Measurements from ENCODE around the gene AMBRA1. TPM values are rescaled to one million over a fixed set of nuclear protein-coding genes. Genes with fewer than 3 reads are reported as not detected.
A peak's percentile ranks its signal among the peaks of the same experiment; 100 is the strongest.

Gene AMBRA1
- total and polyA plus RNA-seq, 2 experiments from 2014 or later: 10.5 to 52.7 TPM

DNA sequence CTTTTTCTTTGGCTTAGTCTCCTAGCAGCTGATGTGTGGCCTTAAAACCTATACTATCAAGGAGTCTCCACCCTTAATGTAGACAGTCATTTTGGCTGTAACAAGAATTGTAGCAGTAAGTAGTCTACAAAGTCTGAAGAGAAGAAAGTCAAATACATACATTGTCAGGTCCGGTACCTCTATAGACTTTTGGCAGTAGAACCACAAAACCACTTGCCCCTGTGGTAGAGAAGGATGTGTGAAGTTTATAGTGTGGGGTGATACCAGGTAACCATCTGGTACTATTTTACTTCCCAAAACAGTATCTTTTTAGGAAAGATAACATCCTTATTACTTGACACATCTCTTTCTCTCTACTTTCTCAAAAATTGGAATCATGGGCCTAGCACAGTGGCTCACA is 38.7 kb upstream of the AMBRA1 start:
- no peaks in the 10 kb centered on the region for H3K36me3 ChIP-seq
- DNase-seq (ENCODE audit: low read depth in 1 of 2, low spot score in 1 of 2): no peak
- TF ChIP-seq, protein P1, sequence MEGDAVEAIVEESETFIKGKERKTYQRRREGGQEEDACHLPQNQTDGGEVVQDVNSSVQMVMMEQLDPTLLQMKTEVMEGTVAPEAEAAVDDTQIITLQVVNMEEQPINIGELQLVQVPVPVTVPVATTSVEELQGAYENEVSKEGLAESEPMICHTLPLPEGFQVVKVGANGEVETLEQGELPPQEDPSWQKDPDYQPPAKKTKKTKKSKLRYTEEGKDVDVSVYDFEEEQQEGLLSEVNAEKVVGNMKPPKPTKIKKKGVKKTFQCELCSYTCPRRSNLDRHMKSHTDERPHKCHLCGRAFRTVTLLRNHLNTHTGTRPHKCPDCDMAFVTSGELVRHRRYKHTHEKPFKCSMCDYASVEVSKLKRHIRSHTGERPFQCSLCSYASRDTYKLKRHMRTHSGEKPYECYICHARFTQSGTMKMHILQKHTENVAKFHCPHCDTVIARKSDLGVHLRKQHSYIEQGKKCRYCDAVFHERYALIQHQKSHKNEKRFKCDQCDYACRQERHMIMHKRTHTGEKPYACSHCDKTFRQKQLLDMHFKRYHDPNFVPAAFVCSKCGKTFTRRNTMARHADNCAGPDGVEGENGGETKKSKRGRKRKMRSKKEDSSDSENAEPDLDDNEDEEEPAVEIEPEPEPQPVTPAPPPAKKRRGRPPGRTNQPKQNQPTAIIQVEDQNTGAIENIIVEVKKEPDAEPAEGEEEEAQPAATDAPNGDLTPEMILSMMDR (IDR thresholded peaks at IDR 0.05; ENCODE audit: low read depth, low read length): no peak
- H3K4me3 ChIP-seq: no peak overlapping the region
- no peaks in the 10 kb centered on the region for H3K4me1 ChIP-seq (ENCODE audit: low read depth)
- H3K9me3 ChIP-seq (ENCODE audit: low read depth): no peaks in the 10 kb centered on the region
- H3K27ac ChIP-seq: no peak overlapping the region
- H3K27me3 ChIP-seq: no peaks in the 10 kb centered on the region

DNA sequence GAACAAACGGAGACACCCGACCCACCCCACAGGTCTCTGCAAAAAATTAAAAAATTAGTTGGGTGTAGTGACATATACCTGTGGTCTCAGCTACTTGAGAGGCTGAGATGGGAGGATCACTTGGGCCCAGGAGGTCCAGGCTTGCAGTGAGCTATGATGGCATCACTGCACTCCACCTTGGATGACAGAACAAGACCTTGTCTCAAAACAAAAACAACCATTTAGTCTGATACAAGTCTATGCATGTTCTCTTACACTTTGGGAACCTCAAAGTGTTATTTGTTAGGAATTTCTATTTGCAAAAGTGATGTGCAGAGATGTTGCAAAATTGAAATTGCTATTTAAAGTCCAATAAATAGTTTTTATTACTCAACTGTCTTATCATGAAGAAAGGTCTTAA is 37.9 kb upstream of the AMBRA1 start:
- TF ChIP-seq, protein P1 (IDR thresholded peaks at IDR 0.05; ENCODE audit: low read depth, low read length): no peak
- Histone ChIP-seq H3K9me3 (ENCODE audit: low read depth) (no peaks in the 10 kb centered on the region), H3K27ac (no peak overlapping the region), H3K36me3 (no peaks in the 10 kb centered on the region), H3K4me1 (ENCODE audit: low read depth) (no peaks in the 10 kb centered on the region), H3K4me3 (no peak overlapping the region), H3K27me3 (no peaks in the 10 kb centered on the region)
- no peak for DNase-seq (ENCODE audit: low read depth in 1 of 2, low spot score in 1 of 2)

DNA sequence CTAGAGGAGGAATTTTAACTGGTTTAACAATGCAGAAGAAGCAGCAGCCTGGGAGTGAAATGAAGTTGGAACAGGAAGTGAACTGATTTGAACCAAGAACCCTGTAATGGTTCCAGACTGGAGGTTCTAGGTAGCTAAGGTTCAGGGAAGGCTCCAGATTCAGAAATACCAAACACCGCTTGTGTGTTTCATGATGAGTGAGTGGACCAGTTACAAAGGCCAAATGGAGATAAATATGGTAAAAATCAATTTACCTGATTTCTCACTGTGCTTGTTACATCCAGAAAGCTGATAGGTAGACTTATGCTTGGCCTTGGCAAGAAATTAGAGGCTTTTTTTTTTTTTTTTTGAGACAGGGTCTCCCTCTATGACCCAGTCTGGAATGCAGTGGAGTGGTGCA is 36.4 kb upstream of the AMBRA1 start:
- peaks cover 7% of the 10 kb centered on the region for H3K36me3 ChIP-seq
- H3K27ac ChIP-seq: no peak overlapping the region
- no peaks in the 10 kb centered on the region for H3K27me3 ChIP-seq
- no peak for DNase-seq (ENCODE audit: low read depth in 1 of 2, low spot score in 1 of 2)
- H3K4me1 ChIP-seq (ENCODE audit: low read depth): no peaks in the 10 kb centered on the region
- H3K9me3 ChIP-seq (ENCODE audit: low read depth): no peaks in the 10 kb centered on the region
- no peak overlapping the region for H3K4me3 ChIP-seq
- TF ChIP-seq, protein P1 (IDR thresholded peaks at IDR 0.05; ENCODE audit: low read depth, low read length): no peak

DNA sequence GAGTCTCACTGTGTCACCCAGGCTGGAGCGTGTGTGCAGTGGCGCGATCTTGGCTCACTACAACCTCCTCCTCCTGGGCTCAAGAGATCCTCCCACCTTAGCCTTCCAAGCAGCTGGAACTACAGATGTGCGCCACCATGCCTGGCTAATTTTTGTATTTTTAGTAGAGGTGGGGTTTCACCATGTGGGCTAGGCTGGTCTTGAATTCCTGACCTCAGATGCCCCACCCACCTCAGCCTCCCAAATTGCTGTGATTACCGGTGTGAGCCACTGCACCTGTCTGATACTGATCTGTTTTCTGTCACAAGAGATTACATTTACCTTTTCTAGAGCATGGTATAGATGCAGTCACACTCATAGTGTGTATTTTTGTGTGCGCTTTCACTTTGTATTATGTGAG is 35.1 kb upstream of the AMBRA1 start:
- no peaks in the 10 kb centered on the region for H3K27me3 ChIP-seq
- no peak overlapping the region for H3K4me3 ChIP-seq
- no peak overlapping the region for H3K27ac ChIP-seq
- H3K9me3 ChIP-seq (ENCODE audit: low read depth): no peaks in the 10 kb centered on the region
- peaks cover 10% of the 10 kb centered on the region for H3K36me3 ChIP-seq
- no peaks in the 10 kb centered on the region for H3K4me1 ChIP-seq (ENCODE audit: low read depth)
- DNase-seq (ENCODE audit: low read depth in 1 of 2, low spot score in 1 of 2): no peak
- TF ChIP-seq, protein P1 (IDR thresholded peaks at IDR 0.05; ENCODE audit: low read depth, low read length): no peak

DNA sequence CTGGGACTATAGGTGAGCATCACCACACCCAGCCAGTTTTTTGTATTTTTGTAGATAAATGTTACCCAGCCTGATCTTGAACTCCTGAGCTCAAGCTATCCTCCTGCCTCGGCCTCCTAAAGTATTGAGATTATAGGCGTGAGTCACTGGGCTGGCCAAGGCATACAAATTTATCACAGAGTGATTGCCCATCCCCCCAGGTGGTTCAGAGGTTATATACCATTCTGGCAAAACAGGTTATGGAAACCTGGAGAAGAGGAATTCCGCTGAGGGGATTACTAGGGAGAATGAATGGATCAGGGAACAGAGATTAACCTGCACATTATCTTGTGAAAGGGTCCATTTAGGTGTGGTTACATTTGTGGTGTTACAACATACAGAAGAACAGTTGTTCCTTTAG is 31.6 kb upstream of the AMBRA1 start:
- H3K27ac ChIP-seq: no peak overlapping the region
- H3K27me3 ChIP-seq: no peaks in the 10 kb centered on the region
- H3K4me3 ChIP-seq: no peak overlapping the region
- no peak for DNase-seq (ENCODE audit: low read depth in 1 of 2, low spot score in 1 of 2)
- peaks cover 14% of the 10 kb centered on the region for H3K36me3 ChIP-seq
- no peaks in the 10 kb centered on the region for H3K4me1 ChIP-seq (ENCODE audit: low read depth)
- no peaks in the 10 kb centered on the region for H3K9me3 ChIP-seq (ENCODE audit: low read depth)
- TF ChIP-seq, protein P1 (IDR thresholded peaks at IDR 0.05; ENCODE audit: low read depth, low read length): no peak

DNA sequence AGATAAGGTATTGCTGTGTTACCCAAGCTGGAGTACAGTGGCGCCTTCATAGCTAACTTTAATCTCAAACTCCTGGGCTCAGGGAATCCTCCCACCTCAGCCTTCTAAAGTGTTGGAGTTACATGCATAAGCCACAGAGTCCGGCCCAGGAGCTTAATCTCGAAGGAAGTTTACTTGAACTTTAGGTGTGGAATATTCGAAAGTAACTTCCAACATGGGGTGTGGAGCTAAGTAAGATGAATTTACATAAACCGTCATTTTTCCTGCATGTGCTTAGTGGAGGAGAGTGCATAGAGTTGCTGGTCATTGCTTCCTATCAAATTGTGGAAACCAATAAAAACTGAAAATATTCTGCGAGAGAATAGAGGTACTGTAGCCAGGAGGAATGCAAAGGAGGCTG is 25.0 kb upstream of the AMBRA1 start:
- TF ChIP-seq, protein P1 (IDR thresholded peaks at IDR 0.05; ENCODE audit: low read depth, low read length): no peak
- no peak overlapping the region for H3K27ac ChIP-seq
- H3K4me1 ChIP-seq (ENCODE audit: low read depth): peaks cover 9% of the 10 kb centered on the region
- H3K27me3 ChIP-seq: no peaks in the 10 kb centered on the region
- no peak for DNase-seq (ENCODE audit: low read depth in 1 of 2, low spot score in 1 of 2)
- peaks cover 4% of the 10 kb centered on the region for H3K36me3 ChIP-seq
- H3K9me3 ChIP-seq (ENCODE audit: low read depth): no peaks in the 10 kb centered on the region
- peak overlapping the region; percentile 95 for H3K4me3 ChIP-seq

Data from cardiac muscle cell (in vitro differentiated cells and primary cell).